GM12864 (cell line): Measurements from ENCODE around the gene TBCK.
"Not testable (repeated sequence)": the region's sequence is repeated elsewhere in the genome, so short reads cannot be mapped to it uniquely, and the experiment has no call there.

Experiments
- DNase-seq: peaks from one replicate; pipeline ENCODE4 v3.0.0-alpha.2; 2011; ENCODE audit warnings: low read depth
- H3K4me3 ChIP-seq: 2 replicates; pipeline ENCODE4 v1.5.1; 2011; ENCODE audit warnings: mild to moderate bottlenecking, low read depth, low read length, control low read depth
- TF ChIP-seq, protein P1 (sequence below): IDR thresholded peaks from 2 replicates; pipeline ENCODE4 v1.5.1; 2011; ENCODE audit warnings: low read depth, mild to moderate bottlenecking, moderate library complexity, low read length, control low read depth, inconsistent platforms; ENCODE audit errors: missing control alignments

TBCK gene

DNA sequence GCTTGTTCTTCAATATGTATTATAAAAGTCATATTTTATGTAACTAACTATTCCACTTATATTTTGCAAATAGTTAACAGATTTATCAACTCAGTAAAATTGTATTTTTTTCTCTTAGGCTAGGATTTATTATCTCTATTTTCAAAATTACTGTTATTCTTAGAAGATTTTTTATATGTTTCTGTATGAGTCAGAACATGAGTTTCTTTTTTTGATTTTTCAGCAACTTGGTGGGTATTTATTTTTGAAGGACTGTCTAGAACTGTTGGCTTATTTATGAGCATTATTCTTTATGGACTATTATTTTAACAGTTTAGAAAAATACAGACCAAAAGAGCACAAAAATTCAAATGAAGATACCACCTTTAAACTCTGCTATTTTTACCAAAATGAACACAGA lies 7.1 kb upstream of the TBCK start:
- H3K4me3 ChIP-seq = no peak overlapping the region
- TF ChIP-seq, protein P1, sequence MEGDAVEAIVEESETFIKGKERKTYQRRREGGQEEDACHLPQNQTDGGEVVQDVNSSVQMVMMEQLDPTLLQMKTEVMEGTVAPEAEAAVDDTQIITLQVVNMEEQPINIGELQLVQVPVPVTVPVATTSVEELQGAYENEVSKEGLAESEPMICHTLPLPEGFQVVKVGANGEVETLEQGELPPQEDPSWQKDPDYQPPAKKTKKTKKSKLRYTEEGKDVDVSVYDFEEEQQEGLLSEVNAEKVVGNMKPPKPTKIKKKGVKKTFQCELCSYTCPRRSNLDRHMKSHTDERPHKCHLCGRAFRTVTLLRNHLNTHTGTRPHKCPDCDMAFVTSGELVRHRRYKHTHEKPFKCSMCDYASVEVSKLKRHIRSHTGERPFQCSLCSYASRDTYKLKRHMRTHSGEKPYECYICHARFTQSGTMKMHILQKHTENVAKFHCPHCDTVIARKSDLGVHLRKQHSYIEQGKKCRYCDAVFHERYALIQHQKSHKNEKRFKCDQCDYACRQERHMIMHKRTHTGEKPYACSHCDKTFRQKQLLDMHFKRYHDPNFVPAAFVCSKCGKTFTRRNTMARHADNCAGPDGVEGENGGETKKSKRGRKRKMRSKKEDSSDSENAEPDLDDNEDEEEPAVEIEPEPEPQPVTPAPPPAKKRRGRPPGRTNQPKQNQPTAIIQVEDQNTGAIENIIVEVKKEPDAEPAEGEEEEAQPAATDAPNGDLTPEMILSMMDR = no peak
- no peak for DNase-seq

- H3K4me3 ChIP-seq, DNase-seq: not testable (repeated sequence)
These were observed 5.8 kb upstream of the TBCK start for GRCh38 chr4:106321814-106322213.

GRCh38 chr4:106321168-106321567 lies 5.2 kb upstream of the TBCK start:
- not testable (repeated sequence) for DNase-seq

GRCh38 chr4:106320235-106320634 lies 4.2 kb upstream of the TBCK start:
- no peak overlapping the region for H3K4me3 ChIP-seq
- DNase-seq = no peak
- TF ChIP-seq, protein P1 = no peak

More at GRCh38 chr4:106321168-106321567, 5.2 kb upstream of the TBCK start:
- H3K4me3 ChIP-seq = not testable (repeated sequence)

DNA sequence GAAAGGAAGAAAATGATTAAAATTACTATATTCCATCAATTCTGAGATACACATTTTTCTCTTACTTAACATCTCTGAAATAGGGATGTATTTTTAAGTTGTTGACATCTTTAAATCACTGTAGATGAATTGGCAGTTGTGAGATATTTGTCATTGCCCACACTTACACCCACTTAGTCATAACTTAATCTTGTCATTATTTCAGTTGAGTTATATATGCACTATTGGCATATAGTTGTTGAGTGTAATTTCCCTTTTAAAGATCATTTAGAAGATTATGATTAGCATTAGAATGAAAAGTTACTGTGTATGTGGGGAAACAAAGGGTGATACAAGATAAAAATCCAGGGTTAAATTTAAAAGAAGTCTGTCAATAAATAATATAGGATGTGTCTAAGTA lies 2.5 kb upstream of the TBCK start:
- TF ChIP-seq, protein P1 = no peak
- H3K4me3 ChIP-seq = no peak overlapping the region
- no peak for DNase-seq

- DNase-seq = no peak
- peak overlapping the region; percentile 68; the same call in 1 of the 2 replicates for H3K4me3 ChIP-seq
- TF ChIP-seq, protein P1 = no peak
These were observed 1.8 kb upstream of the TBCK start for GRCh38 chr4:106317815-106318214.

- TF ChIP-seq, protein P1 = no peak
- peak overlapping the region; percentile 68 for H3K4me3 ChIP-seq
- DNase-seq = no peak
These were observed 882 bp upstream of the TBCK start for GRCh38 chr4:106316773-106317409.

- H3K4me3 ChIP-seq = peak overlapping the region; percentile 68
- no peak for DNase-seq
- TF ChIP-seq, protein P1 = no peak
These were observed 487 bp downstream of the TBCK start for GRCh38 chr4:106315476-106315967.
